Thymus (tissue), 11 donors: ENCODE results near the gene RGL1. TPM values are rescaled to one million over a fixed set of nuclear protein-coding genes. Genes with fewer than 3 reads are reported as not detected.

Source experiments
- DNase-seq, 9 donors: peaks; one replicate each; pipeline ENCODE4 v3.0.0-alpha.2; 2013; ENCODE audit warnings: low spot score in 9 of 9, low read depth in 6 of 9, missing footprints in 1 of 9
- H3K27ac ChIP-seq, 2 donors: one replicate each; pipeline ENCODE4 v1.5.1; 2013; ENCODE audit warnings: control low read depth in 1 of 2, low read depth in 1 of 2, low read length in 1 of 2, mild to moderate bottlenecking in 1 of 2, moderate library complexity in 1 of 2
- H3K27me3 ChIP-seq, 2 donors: one replicate each; pipeline ENCODE4 v1.5.1; 2013; ENCODE audit warnings: low read length in 1 of 2; ENCODE audit not compliant: control insufficient read depth in 2 of 2, insufficient read depth in 1 of 2
- H3K36me3 ChIP-seq, 2 donors: one replicate each; pipeline ENCODE4 v1.5.1; 2013; ENCODE audit warnings: low read length in 1 of 2, mild to moderate bottlenecking in 1 of 2, moderate library complexity in 1 of 2; ENCODE audit not compliant: control insufficient read depth in 2 of 2, insufficient read depth in 2 of 2
- H3K4me1 ChIP-seq, 2 donors: one replicate each; pipeline ENCODE4 v1.5.1; 2013; ENCODE audit warnings: low read length in 2 of 2; ENCODE audit not compliant: control insufficient read depth in 2 of 2, insufficient read depth in 2 of 2
- H3K4me3 ChIP-seq, 2 donors: one replicate each; pipeline ENCODE4 v1.5.1; 2013; ENCODE audit warnings: low read length in 2 of 2, control low read depth in 1 of 2, mild to moderate bottlenecking in 1 of 2
- H3K9me3 ChIP-seq, 2 donors: one replicate each; pipeline ENCODE4 v1.5.1; 2013; ENCODE audit warnings: low read length in 1 of 2, mild to moderate bottlenecking in 1 of 2; ENCODE audit not compliant: control insufficient read depth in 2 of 2, insufficient read depth in 1 of 2
- WGBS: extraction: QIAGEN DNeasy Blood & Tissue Kit; methylation state at CpG from one replicate; pipeline ENCODE4 v1.1.7; 2013; 5-methylcytosine and 5-hydroxymethylcytosine counted together
- polyA plus RNA-seq: library from polyadenylated mRNA; stranded (reverse); fragments of 200-250 nt; gene quantifications from one replicate; pipeline ENCODE4 v1.2.3, GENCODE V29; 2013
- total RNA-seq: library from RNA; stranded (reverse); fragments of 120-200 nt; gene quantifications from one replicate; pipeline ENCODE4 v1.2.4, GENCODE V29; 2013
- donor health status: healthy.

Gene RGL1
- total and polyA plus RNA-seq, 2 donors = 9.1 to 11.9 TPM

DNA sequence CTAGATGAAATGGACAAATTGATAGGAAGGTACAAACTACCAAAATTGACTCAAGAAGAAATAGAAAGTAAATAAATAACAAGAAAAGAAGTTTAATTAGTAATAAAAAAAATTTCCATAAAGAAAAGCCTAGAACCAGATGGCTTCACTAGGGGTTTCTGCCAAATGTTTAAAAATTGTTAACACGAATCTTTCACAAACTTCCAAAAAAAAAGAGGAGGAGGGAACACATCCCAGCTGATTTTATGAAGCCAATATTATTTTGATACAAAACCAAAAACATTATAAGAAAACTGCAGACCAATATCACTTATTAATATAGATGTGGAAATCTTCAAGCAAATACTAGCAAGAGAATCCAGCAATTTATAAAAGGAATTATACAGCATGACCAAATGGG lies 143.1 kb downstream of the RGL1 start:
- Histone ChIP-seq H3K9me3 (no peaks in the 10 kb centered on the region), H3K27me3 (no peaks in the 10 kb centered on the region), H3K4me3 (no peak overlapping the region), H3K36me3 (no peaks in the 10 kb centered on the region), H3K4me1 (peaks cover 0 to 2% of the 10 kb centered on the region in 2 donors), H3K27ac (no peak overlapping the region)
- 95% methylated on average over 1 of the region's 1 CpG for WGBS
- no peak for DNase-seq

DNA sequence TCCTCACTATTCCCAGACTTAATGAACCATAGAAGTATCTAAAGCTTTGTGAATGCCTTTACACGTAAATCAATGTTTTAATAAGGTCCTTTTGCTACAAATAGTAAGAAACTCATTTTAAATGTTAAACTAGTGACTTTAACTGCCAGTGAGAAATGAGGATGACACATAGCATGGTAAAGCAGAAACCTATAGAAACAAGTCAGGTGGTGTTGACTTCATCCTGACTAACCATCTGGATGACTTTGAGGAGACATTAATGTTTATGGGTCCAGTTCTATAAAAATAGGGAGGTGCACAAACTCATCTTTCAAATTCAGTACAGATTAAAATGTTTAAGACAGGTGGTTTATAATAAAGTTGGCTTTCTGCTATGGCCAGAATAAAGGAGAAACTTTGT lies 147.2 kb downstream of the RGL1 start:
- no peaks in the 10 kb centered on the region for H3K27me3 ChIP-seq
- no peak overlapping the region for H3K27ac ChIP-seq
- no peaks in the 10 kb centered on the region for H3K9me3 ChIP-seq
- peaks cover 4% of the 10 kb centered on the region in 2 donors for H3K4me1 ChIP-seq
- 99% methylated on average over 1 of the region's 1 CpG for WGBS
- no peaks in the 10 kb centered on the region for H3K36me3 ChIP-seq
- H3K4me3 ChIP-seq = no peak overlapping the region
- no peak for DNase-seq

DNA sequence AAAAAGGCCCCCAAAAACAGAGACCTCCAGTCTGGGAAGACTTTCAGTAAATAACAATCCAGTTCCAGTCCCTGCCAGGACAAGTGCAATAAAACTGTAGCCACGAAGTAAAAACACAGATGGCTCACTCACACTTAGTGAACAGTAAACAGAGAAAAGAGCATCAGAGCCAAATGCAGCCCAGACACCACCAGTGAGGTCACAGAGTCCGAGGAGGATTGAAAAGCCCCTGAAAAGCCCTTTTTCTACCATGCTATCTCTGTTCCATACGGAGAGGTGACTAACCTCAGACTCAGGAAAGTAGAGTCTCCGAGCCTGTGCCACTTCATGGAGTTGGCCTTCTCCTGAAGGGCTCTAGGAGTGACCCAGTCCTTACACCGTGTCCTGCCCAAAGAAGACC lies 148.1 kb downstream of the RGL1 start:
- H3K4me1 ChIP-seq = peaks cover 4 to 8% of the 10 kb centered on the region in 2 donors
- WGBS = 70% methylated on average over 5 of the region's 5 CpGs
- no peaks in the 10 kb centered on the region for H3K9me3 ChIP-seq
- no peak for DNase-seq
- no peaks in the 10 kb centered on the region for H3K36me3 ChIP-seq
- H3K27me3 ChIP-seq = no peaks in the 10 kb centered on the region
- H3K27ac ChIP-seq = no peak overlapping the region
- H3K4me3 ChIP-seq = no peak overlapping the region

DNA sequence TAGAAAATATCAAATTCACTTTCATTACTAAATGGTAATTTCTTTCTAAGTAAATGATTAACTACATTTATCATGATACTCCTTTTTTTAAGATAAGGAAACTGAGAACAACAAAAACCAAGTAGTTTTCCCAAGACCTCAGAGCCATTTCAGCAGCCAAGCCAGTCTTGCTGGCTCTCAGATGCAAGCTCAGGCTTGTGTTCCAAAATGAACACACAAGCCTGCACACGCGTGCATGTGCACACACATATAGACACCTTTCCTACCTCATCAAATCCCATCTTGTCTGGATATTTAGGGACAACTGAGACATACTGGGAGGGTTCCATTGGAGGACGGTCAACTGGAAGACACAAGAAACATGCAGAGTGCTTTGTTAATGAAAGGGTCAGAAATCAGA lies 149.6 kb downstream of the RGL1 start:
- Histone ChIP-seq H3K4me1 (peaks cover 4 to 8% of the 10 kb centered on the region in 2 donors), H3K9me3 (no peaks in the 10 kb centered on the region), H3K4me3 (no peak overlapping the region), H3K36me3 (no peaks in the 10 kb centered on the region), H3K27me3 (no peaks in the 10 kb centered on the region), H3K27ac (no peak overlapping the region)
- 98% methylated on average over 3 of the region's 3 CpGs for WGBS
- no peak for DNase-seq

DNA sequence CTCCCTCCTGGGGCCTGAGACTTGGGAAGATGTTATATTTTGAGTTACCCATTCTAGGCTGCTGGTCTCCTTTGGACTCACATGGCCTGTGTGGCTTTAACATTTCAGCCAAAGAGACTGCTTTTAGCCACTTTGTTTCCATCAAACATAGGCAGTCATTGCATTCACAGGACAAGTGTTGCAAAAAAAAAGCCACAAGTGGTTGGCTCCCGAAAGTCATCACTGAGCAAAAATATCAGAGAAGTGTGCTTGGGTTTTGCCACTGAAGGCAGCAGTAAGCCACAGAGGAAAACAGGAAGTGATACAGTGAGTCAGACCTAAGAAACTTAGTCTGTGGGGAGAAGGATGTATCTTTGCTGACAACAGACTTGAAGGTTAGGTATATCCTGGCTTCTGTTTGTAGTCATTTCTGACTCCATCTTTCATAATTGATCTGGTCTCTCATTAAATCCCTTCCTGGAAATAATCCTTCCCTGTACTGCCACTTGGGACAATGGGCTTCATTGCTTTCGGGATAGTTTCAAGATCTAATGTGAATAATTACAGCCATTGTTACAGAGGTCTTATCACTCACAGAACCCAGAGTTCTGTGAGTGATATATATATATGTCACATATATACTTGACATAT lies 151.8 kb downstream of the RGL1 start:
- H3K4me3 ChIP-seq = no peak overlapping the region
- peak overlapping the region; percentile 13 to 25 for H3K27ac ChIP-seq
- peak; percentile 13 to 85 (median 51) for DNase-seq
- WGBS = 43% methylated on average over 2 of the region's 2 CpGs
- H3K36me3 ChIP-seq = no peaks in the 10 kb centered on the region
- peaks cover 4 to 8% of the 10 kb centered on the region in 2 donors for H3K4me1 ChIP-seq
- H3K27me3 ChIP-seq = no peaks in the 10 kb centered on the region
- no peaks in the 10 kb centered on the region for H3K9me3 ChIP-seq

- WGBS = 81% methylated on average over 4 of the region's 4 CpGs
- no peak overlapping the region for H3K27ac ChIP-seq
Observed at GRCh38 chr1:183957216-183957830, 152.4 kb downstream of the RGL1 start.

DNA sequence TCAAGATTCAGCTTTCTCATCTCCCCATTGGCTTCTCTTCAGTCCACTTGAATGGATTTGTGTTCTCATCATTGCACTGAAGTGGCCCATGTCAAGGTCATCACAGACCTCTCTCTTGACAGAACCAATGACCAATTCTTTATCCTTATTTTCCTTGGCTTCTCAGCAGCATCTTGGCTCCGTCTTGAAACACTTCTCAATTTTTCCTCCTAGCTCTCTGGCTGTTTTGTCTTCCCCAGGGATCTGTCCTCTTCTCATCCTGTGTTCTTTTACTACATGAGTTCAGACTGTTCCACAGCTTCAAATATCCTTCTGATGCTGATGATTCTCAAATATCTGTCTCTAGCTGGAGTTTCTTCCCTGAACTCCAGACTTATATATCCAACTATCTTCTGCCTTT lies 154.0 kb downstream of the RGL1 start:
- no peaks in the 10 kb centered on the region for H3K9me3 ChIP-seq
- 89% methylated on average over 1 of the region's 1 CpG for WGBS

More at GRCh38 chr1:183957216-183957830, 152.4 kb downstream of the RGL1 start:
- DNase-seq = no peak
- Histone ChIP-seq H3K27me3 (no peaks in the 10 kb centered on the region), H3K9me3 (no peaks in the 10 kb centered on the region), H3K4me3 (no peak overlapping the region), H3K4me1 (peaks cover 4 to 8% of the 10 kb centered on the region in 2 donors), H3K36me3 (no peaks in the 10 kb centered on the region)

DNA sequence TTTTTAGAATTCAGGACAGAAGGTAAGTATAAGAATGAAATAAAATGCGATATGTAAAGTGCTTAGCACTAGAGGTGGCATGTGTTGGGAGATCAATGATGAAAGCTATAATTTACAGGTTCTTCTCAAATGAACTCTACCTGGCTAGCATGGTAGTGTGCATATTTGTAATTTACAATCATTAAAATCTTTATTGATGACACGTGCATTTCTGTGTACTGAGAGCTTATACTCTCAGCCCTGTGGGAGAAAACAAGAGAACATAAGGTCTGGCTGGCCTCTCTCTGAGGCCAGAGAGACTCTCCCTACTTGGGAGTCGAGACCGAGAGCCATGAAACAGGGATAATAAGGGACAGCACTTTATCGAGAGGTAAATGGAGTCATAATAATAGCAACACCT lies 156.2 kb downstream of the RGL1 start:
- Histone ChIP-seq H3K36me3 (no peaks in the 10 kb centered on the region), H3K9me3 (no peaks in the 10 kb centered on the region), H3K27me3 (no peaks in the 10 kb centered on the region), H3K27ac (no peak overlapping the region), H3K4me1 (peaks cover 4 to 8% of the 10 kb centered on the region in 2 donors), H3K4me3 (no peak overlapping the region)
- DNase-seq = no peak
- 88% methylated on average over 5 of the region's 5 CpGs for WGBS

More for the DNA sequence above, 154.0 kb downstream of the RGL1 start:
- H3K27me3 ChIP-seq = no peaks in the 10 kb centered on the region
- H3K4me1 ChIP-seq = peaks cover 4 to 8% of the 10 kb centered on the region in 2 donors
- H3K36me3 ChIP-seq = no peaks in the 10 kb centered on the region
- H3K27ac ChIP-seq = no peak overlapping the region
- DNase-seq = no peak
- H3K4me3 ChIP-seq = no peak overlapping the region

DNA sequence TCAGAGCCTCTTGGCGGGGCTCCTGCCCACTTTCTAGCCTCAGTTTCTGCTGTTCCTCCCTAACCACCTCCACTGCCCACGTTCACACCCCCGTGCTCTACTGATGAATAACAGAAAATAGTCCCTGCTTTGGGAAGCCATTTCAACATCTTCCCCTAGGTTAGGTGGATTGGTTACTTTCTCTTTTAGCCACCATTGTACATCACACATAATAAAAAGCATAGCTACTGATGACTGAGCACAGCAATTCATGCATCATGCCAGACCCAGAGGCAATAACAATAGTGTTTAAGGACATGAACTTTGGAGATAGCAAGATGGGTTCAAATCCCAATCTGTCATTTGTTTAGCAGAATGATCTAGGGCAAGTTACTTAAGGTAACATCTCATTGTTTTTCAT lies 158.0 kb downstream of the RGL1 start:
- no peaks in the 10 kb centered on the region for H3K4me1 ChIP-seq
- H3K9me3 ChIP-seq = no peaks in the 10 kb centered on the region
- DNase-seq = no peak
- H3K27ac ChIP-seq = no peak overlapping the region
- H3K4me3 ChIP-seq = no peak overlapping the region
- no peaks in the 10 kb centered on the region for H3K36me3 ChIP-seq
- no peaks in the 10 kb centered on the region for H3K27me3 ChIP-seq
- 98% methylated on average over 3 of the region's 3 CpGs for WGBS
